ENCODE results near the gene IL16. TPM values are rescaled to one million over a fixed set of nuclear protein-coding genes. Genes with fewer than 3 reads are reported as not detected.

Gene IL16
- total and polyA plus RNA-seq, 2 donors (not counting 1 experiment from before 2014, with no cell fraction given), result 181 to 287 TPM

GRCh38 chr15:81221449-81221848, 24.8 kb downstream of the IL16 start:
- no peak overlapping the region for H3K27ac ChIP-seq (ENCODE audit: low read length in 2 of 2)
- H2AFZ ChIP-seq (ENCODE audit: insufficient read depth, low read depth, low read length, poor library complexity, severe bottlenecking), result no peak overlapping the region
- no peaks in the 10 kb centered on the region for H3K36me3 ChIP-seq (replicated peaks in 1 of 2; ENCODE audit: control extremely low read depth in 1 of 2, control insufficient read depth in 1 of 2, extremely low read depth in 1 of 2, insufficient read depth in 2 of 2, low read length in 1 of 2)
- intact Hi-C loops (cut with micrococcal nuclease), result no loop called here
- no peaks in the 10 kb centered on the region for H3K4me1 Mint-ChIP-seq
- no peak overlapping the region for H3K4me3 Mint-ChIP-seq
- H3K9me3 ChIP-seq (ENCODE audit: control extremely low read depth in 1 of 3, control insufficient read depth in 2 of 3, insufficient read depth in 1 of 3, low read length in 2 of 3), result no peaks in the 10 kb centered on the region
- H3K27me3 ChIP-seq (replicated peaks in 1 of 4; ENCODE audit: control extremely low read depth in 1 of 4, control insufficient read depth in 3 of 4, insufficient read depth in 4 of 4, low read length in 3 of 4), result peaks cover 0 to 6% (median 2%) of the 10 kb centered on the region in 4 experiments
- H3K27me3 Mint-ChIP-seq, result peaks cover 32% of the 10 kb centered on the region
- TF ChIP-seq CTCF (IDR thresholded peaks at IDR 0.05) (no peak), EZH2 (IDR thresholded peaks at IDR 0.05; ENCODE audit: borderline replicate concordance, insufficient read depth, low read depth, low read length, poor library complexity, severe bottlenecking) (no peak)
- WGBS (ENCODE audit: insufficient coverage), result no CpG with 5 or more reads among the region's 1 CpG
- no peak overlapping the region for H3K4me3 ChIP-seq (ENCODE audit: control extremely low read depth in 1 of 5, extremely low read depth in 1 of 5, insufficient read depth in 1 of 5, low read depth in 2 of 5, low read length in 4 of 5)
- no peaks in the 10 kb centered on the region for H3K79me2 ChIP-seq (ENCODE audit: control insufficient read depth, insufficient read depth, low read length)
- ChIA-PET CTCF (interaction anchor here (1.5 kb wide), 1 partner anchor 45 kb away, joined by 7 read pairs; no protein-coding TSS in a partner anchor), POLR2A (no interaction called here)
- H3K27ac Mint-ChIP-seq, result no peak overlapping the region
- no peak overlapping the region for H3K4me2 ChIP-seq (replicated peaks; ENCODE audit: low read depth, low read length, poor library complexity, severe bottlenecking)
- no peaks in the 10 kb centered on the region for H4K20me1 ChIP-seq (ENCODE audit: control insufficient read depth, insufficient read depth, low read length, poor library complexity, severe bottlenecking)
- ATAC-seq (ENCODE audit: low read depth) (no peak), DNase-seq (no peak)
- H3K4me1 ChIP-seq (ENCODE audit: control insufficient read depth in 2 of 2, insufficient read depth in 2 of 2, low read length in 2 of 2), result no peaks in the 10 kb centered on the region
- H3K9ac ChIP-seq (ENCODE audit: low read length), result no peak overlapping the region
- H3K9me3 Mint-ChIP-seq (ENCODE audit: insufficient read depth), result no peaks in the 10 kb centered on the region

- Histone ChIP-seq H3K4me2 (replicated peaks; ENCODE audit: low read depth, low read length, poor library complexity, severe bottlenecking) (no peak overlapping the region), H2AFZ (ENCODE audit: insufficient read depth, low read depth, low read length, poor library complexity, severe bottlenecking) (no peak overlapping the region), H3K9me3 (ENCODE audit: control extremely low read depth in 1 of 3, control insufficient read depth in 2 of 3, insufficient read depth in 1 of 3, low read length in 2 of 3) (no peaks in the 10 kb centered on the region), H3K36me3 (replicated peaks in 1 of 2; ENCODE audit: control extremely low read depth in 1 of 2, control insufficient read depth in 1 of 2, extremely low read depth in 1 of 2, insufficient read depth in 2 of 2, low read length in 1 of 2) (no peaks in the 10 kb centered on the region), H4K20me1 (ENCODE audit: control insufficient read depth, insufficient read depth, low read length, poor library complexity, severe bottlenecking) (no peaks in the 10 kb centered on the region), H3K4me3 (ENCODE audit: control extremely low read depth in 1 of 5, extremely low read depth in 1 of 5, insufficient read depth in 1 of 5, low read depth in 2 of 5, low read length in 4 of 5) (no peak overlapping the region), H3K4me1 (ENCODE audit: control insufficient read depth in 2 of 2, insufficient read depth in 2 of 2, low read length in 2 of 2) (no peaks in the 10 kb centered on the region), H3K27ac (ENCODE audit: low read length in 2 of 2) (no peak overlapping the region), H3K79me2 (ENCODE audit: control insufficient read depth, insufficient read depth, low read length) (no peaks in the 10 kb centered on the region), H3K27me3 (replicated peaks in 1 of 4; ENCODE audit: control extremely low read depth in 1 of 4, control insufficient read depth in 3 of 4, insufficient read depth in 4 of 4, low read length in 3 of 4) (peaks cover 0 to 6% (median 2%) of the 10 kb centered on the region in 4 experiments), H3K9ac (ENCODE audit: low read length) (no peak overlapping the region)
- ATAC-seq (ENCODE audit: low read depth) (no peak), DNase-seq (no peak)
- TF ChIP-seq CTCF (IDR thresholded peaks at IDR 0.05) (no peak), EZH2 (IDR thresholded peaks at IDR 0.05; ENCODE audit: borderline replicate concordance, insufficient read depth, low read depth, low read length, poor library complexity, severe bottlenecking) (no peak)
- Mint-ChIP-seq H3K27me3 (peaks cover 27% of the 10 kb centered on the region), H3K27ac (no peak overlapping the region), H3K4me3 (no peak overlapping the region), H3K9me3 (ENCODE audit: insufficient read depth) (no peaks in the 10 kb centered on the region), H3K4me1 (no peaks in the 10 kb centered on the region)
- intact Hi-C loops (cut with micrococcal nuclease), result no loop called here
- POLR2A ChIA-PET, result no interaction called here
- 92% methylated on average over 3 of the region's 3 CpGs for WGBS (ENCODE audit: insufficient coverage)
- CTCF ChIA-PET, result interaction anchor here (1.5 kb wide), 1 partner anchor 44 kb away, joined by 7 read pairs; no protein-coding TSS in a partner anchor
These were observed 25.3 kb downstream of the IL16 start for GRCh38 chr15:81222007-81222406.
